ENCODE data around the gene SDF2. TPM values are rescaled to one million over a fixed set of nuclear protein-coding genes. Genes with fewer than 3 reads are reported as not detected.
A peak's percentile ranks its signal among the peaks of the same experiment; 100 is the strongest.

Gene SDF2
- total RNA-seq, 6 experiments from 2014 or later = 24.6 to 31.8 (median 26.4) TPM

GRCh38 chr17:28645576-28645939 is 16.1 kb downstream of the SDF2 start:
- TF ChIP-seq, protein P1, sequence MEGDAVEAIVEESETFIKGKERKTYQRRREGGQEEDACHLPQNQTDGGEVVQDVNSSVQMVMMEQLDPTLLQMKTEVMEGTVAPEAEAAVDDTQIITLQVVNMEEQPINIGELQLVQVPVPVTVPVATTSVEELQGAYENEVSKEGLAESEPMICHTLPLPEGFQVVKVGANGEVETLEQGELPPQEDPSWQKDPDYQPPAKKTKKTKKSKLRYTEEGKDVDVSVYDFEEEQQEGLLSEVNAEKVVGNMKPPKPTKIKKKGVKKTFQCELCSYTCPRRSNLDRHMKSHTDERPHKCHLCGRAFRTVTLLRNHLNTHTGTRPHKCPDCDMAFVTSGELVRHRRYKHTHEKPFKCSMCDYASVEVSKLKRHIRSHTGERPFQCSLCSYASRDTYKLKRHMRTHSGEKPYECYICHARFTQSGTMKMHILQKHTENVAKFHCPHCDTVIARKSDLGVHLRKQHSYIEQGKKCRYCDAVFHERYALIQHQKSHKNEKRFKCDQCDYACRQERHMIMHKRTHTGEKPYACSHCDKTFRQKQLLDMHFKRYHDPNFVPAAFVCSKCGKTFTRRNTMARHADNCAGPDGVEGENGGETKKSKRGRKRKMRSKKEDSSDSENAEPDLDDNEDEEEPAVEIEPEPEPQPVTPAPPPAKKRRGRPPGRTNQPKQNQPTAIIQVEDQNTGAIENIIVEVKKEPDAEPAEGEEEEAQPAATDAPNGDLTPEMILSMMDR (IDR thresholded peaks at IDR 0.05) = no peak
- TF ChIP-seq POLR2A (IDR thresholded peaks at IDR 0.05) = no peak
- intact Hi-C loops (cut with DNase I) = no loop called here
- H3K27me3 ChIP-seq = no peaks in the 10 kb centered on the region
- peaks cover 0 to 43% (median 11%) of the 10 kb centered on the region in 4 donors for H3K36me3 ChIP-seq
- ATAC-seq (no peak), DNase-seq (no peak)
- H3K9me3 ChIP-seq = no peaks in the 10 kb centered on the region
- WGBS (ENCODE audit: insufficient coverage, low coverage, low lambda C conversion rate, missing lambda C conversion rate) = 20% methylated on average over 8 of the region's 8 CpGs
- H3K4me1 ChIP-seq = peaks cover 0 to 39% (median 14%) of the 10 kb centered on the region in 4 donors
- peak overlapping the region; percentile 73 to 82 (median 73) for H3K4me3 ChIP-seq
- peak overlapping the region; percentile 77 to 90 (median 78) for H3K27ac ChIP-seq

DNA sequence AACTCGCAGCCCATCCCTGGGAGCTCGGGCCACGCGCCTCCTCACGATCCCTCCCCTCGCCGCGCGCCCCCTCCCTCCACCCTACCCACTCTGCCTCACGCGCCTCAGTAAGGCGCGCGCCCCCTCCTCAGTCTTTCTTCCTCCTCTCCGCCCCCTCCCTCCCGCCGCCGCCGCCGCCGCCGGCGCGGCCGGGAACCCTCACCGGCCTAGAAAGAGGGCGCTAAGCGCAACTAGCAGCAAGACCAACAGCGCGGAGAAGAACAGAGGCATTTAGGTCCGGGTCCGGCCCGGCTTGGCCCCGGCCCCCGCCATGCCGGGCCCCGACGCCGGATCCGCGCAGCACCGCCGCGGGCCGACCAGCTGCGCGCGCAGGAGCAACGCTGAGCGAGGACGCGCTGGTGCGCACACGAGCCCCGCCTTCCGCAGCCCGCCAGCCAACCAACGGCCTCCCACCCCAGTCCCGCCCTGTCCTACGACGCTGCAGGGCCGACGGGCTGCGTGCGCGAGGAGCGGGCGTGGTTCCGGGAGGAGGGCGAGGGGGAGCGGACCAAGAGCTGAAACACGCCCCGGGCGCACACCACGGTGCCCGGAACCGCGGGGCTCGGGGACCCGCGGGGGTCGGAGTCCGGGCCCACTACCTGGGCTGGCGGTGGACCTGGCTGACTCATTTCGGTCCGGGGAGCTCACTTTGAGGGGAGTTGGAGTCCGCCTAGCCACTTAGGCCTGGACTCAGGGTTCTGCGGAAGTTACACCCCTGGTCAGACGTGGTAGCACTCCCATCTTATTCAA is 16.7 kb downstream of the SDF2 start, which contains the start of gene BLTP2:
TSS of gene BLTP2 (minus strand) at position 372 of the 789 bp plus-strand sequence. CDS start at position 270, 102 bp downstream.
- Histone ChIP-seq H3K4me1 (peaks cover 0 to 39% (median 14%) of the 10 kb centered on the region in 4 donors), H3K36me3 (peaks cover 0 to 48% (median 13%) of the 10 kb centered on the region in 4 donors), H3K27me3 (no peaks in the 10 kb centered on the region), H3K4me3 (peak within 1 kb of the TSS; percentile 73 to 82 (median 73)), H3K27ac (peak within 1 kb of the TSS; percentile 77 to 90 (median 78)), H3K9me3 (no peaks in the 10 kb centered on the region)
- WGBS (ENCODE audit: insufficient coverage, low coverage, low lambda C conversion rate, missing lambda C conversion rate) = 0% methylated on average over 32 of the region's 89 CpGs
- DNase-seq (peak; percentile 98), ATAC-seq (peak; percentile 92 to 98 (median 96))
- intact Hi-C loops (cut with DNase I) = no loop called here
- TF ChIP-seq POLR2A (IDR thresholded peaks at IDR 0.05) = peak; percentile 89
- TF ChIP-seq, protein P1 (IDR thresholded peaks at IDR 0.05) = no peak

GRCh38 chr17:28643983-28644786 is 17.5 kb downstream of the SDF2 start:
- intact Hi-C loops (cut with DNase I) = no loop called here
- DNase-seq = peak; percentile 49 to 70 (median 66)
- no peaks in the 10 kb centered on the region for H3K9me3 ChIP-seq
- TF ChIP-seq POLR2A (IDR thresholded peaks at IDR 0.05) = no peak
- TF ChIP-seq, protein P1 (IDR thresholded peaks at IDR 0.05) = peak; percentile 52 to 68 (median 54)
- peaks cover 0 to 39% (median 14%) of the 10 kb centered on the region in 4 donors for H3K4me1 ChIP-seq
- H3K27ac ChIP-seq = peak overlapping the region; percentile 51 to 90 (median 78)
- 0% methylated on average over 12 of the region's 18 CpGs for WGBS (ENCODE audit: insufficient coverage, low coverage, low lambda C conversion rate, missing lambda C conversion rate)
- peaks cover 0 to 56% (median 17%) of the 10 kb centered on the region in 4 donors for H3K36me3 ChIP-seq
- H3K27me3 ChIP-seq = no peaks in the 10 kb centered on the region
- H3K4me3 ChIP-seq = peak overlapping the region; percentile 73 to 82 (median 73)
- ATAC-seq = peak; percentile 10 to 40 (median 30)

DNA sequence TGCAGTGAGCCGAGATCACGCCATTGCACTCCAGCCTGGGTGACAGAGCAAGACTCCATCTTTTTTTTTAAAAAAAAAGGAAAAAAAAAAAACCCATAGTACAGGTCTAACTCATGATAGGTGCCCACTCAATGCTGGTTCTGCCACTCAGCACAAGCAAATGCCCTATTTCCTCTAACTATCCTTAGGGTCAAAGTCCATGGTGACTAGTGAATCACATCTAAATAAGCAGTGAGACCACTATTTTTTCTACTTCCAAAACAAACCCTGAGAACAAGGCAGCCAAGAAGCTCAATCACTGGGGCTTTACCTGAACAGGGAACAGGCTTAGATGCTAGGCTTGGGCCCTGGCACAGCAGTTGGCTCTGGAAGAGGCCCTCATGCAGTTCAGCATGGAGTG is 20.1 kb downstream of the SDF2 start:
- peak in 1 of 4 donors; percentile 5 for ATAC-seq
- H3K36me3 ChIP-seq = peaks cover 8 to 69% (median 32%) of the 10 kb centered on the region in 4 donors

More for the DNA sequence above, 20.1 kb downstream of the SDF2 start:
- no peak overlapping the region for H3K4me3 ChIP-seq
- no peaks in the 10 kb centered on the region for H3K9me3 ChIP-seq
- intact Hi-C loops (cut with DNase I) = no loop called here
- DNase-seq = no peak
- no peaks in the 10 kb centered on the region for H3K27me3 ChIP-seq
- whole genome bisulfite sequencing (ENCODE audit: insufficient coverage, low coverage, low lambda C conversion rate, missing lambda C conversion rate) = no CpG with 5 or more reads among the region's 2 CpGs
- TF ChIP-seq, protein P1 (IDR thresholded peaks at IDR 0.05) = no peak
- no peak for TF ChIP-seq POLR2A (IDR thresholded peaks at IDR 0.05)
- H3K27ac ChIP-seq = no peak overlapping the region
- H3K4me1 ChIP-seq = peaks cover 0 to 32% (median 10%) of the 10 kb centered on the region in 4 donors

All from right lobe of liver (tissue), 6 donors.